Measurements from ENCODE around the gene TEKT2. TPM values are rescaled to one million over a fixed set of nuclear protein-coding genes. Genes with fewer than 3 reads are reported as not detected.

TEKT2 gene
- not detected for total RNA-seq

- DNase-seq = peak; percentile 86
These were observed at the start of gene TEKT2 for GRCh38 chr1:36083635-36084496. TSS of gene TEKT2 (plus strand) at chr1:36084094. CDS start at chr1:36084922, 828 bp downstream.

- DNase-seq = no peak
These were observed 49.2 kb upstream of the TEKT2 start for GRCh38 chr1:36034692-36035091.

GRCh38 chr1:36035154-36035553 lies 48.7 kb upstream of the TEKT2 start:
- no peak for DNase-seq

- DNase-seq = no peak
These were observed 43.7 kb upstream of the TEKT2 start for GRCh38 chr1:36040238-36040637.

GRCh38 chr1:36051821-36052220 lies 32.1 kb upstream of the TEKT2 start:
- no peak for DNase-seq

- DNase-seq = no peak
These were observed 29.9 kb upstream of the TEKT2 start for GRCh38 chr1:36053978-36054377.

- no peak for DNase-seq
These were observed 28.2 kb upstream of the TEKT2 start for GRCh38 chr1:36055706-36056105.

- DNase-seq = no peak
These were observed 21.6 kb upstream of the TEKT2 start for GRCh38 chr1:36062315-36062714.

- no peak for DNase-seq
These were observed 16.0 kb upstream of the TEKT2 start for GRCh38 chr1:36067871-36068270.

GRCh38 chr1:36068866-36069265 lies 15.0 kb upstream of the TEKT2 start:
- DNase-seq = no peak

GRCh38 chr1:36070349-36070748 lies 13.5 kb upstream of the TEKT2 start:
- DNase-seq = no peak

GRCh38 chr1:36076979-36077573 lies 6.8 kb upstream of the TEKT2 start:
- no peak for DNase-seq

GRCh38 chr1:36080236-36080635 lies 3.7 kb upstream of the TEKT2 start:
- no peak for DNase-seq

- DNase-seq = no peak
These were observed 3.1 kb upstream of the TEKT2 start for GRCh38 chr1:36080801-36081200.

- no peak for DNase-seq
These were observed 1.9 kb upstream of the TEKT2 start for GRCh38 chr1:36081926-36082485.

- DNase-seq = no peak
These were observed 675 bp upstream of the TEKT2 start for GRCh38 chr1:36083219-36083618.

GRCh38 chr1:36084497-36085115 lies 712 bp downstream of the TEKT2 start:
- no peak for DNase-seq

- no peak for DNase-seq
These were observed 1.2 kb downstream of the TEKT2 start for GRCh38 chr1:36085126-36085525.

- no peak for DNase-seq
These were observed 2.0 kb downstream of the TEKT2 start for GRCh38 chr1:36085686-36086526.

GRCh38 chr1:36086529-36087232 lies 2.8 kb downstream of the TEKT2 start:
- no peak for DNase-seq
